Hindlimb muscle (tissue), 1 donor: Measurements from ENCODE around the gene AUTS2. TPM values are rescaled to one million over a fixed set of nuclear protein-coding genes. Genes with fewer than 3 reads are reported as not detected.

Source experiments
- DNase-seq: peaks from one replicate; pipeline ENCODE4 v3.0.0-alpha.2; 2013
- polyA plus RNA-seq: library from polyadenylated mRNA; unstranded; fragments of 120-200 nt; gene quantifications from one replicate; pipeline ENCODE4 v1.2.1, GENCODE V29; 2013; ENCODE audit not compliant: insufficient read length

AUTS2 gene
- polyA plus RNA-seq, result 80.5 TPM

GRCh38 chr7:69598081-69598486 is at the start of gene AUTS2:
Gene AUTS2 (plus strand): TSS chr7:69598475. CDS start chr7:69599654, 1,179 bp downstream.
- DNase-seq, result peak; percentile 99

GRCh38 chr7:69550991-69551390 is 47.3 kb upstream of the AUTS2 start:
- no peak for DNase-seq

GRCh38 chr7:69553190-69553589 is 45.1 kb upstream of the AUTS2 start:
- no peak for DNase-seq

GRCh38 chr7:69561266-69561960 is 36.9 kb upstream of the AUTS2 start:
- DNase-seq, result no peak

GRCh38 chr7:69564454-69565417 is 33.5 kb upstream of the AUTS2 start:
- DNase-seq, result peak; percentile 58

- DNase-seq, result no peak
Measured at GRCh38 chr7:69567800-69568199, 30.5 kb upstream of the AUTS2 start.

- no peak for DNase-seq
Measured at GRCh38 chr7:69568266-69568665, 30.0 kb upstream of the AUTS2 start.

- no peak for DNase-seq
Measured at GRCh38 chr7:69575651-69576050, 22.6 kb upstream of the AUTS2 start.

- no peak for DNase-seq
Measured at GRCh38 chr7:69577221-69577620, 21.1 kb upstream of the AUTS2 start.

- no peak for DNase-seq
Measured at GRCh38 chr7:69585169-69585568, 13.1 kb upstream of the AUTS2 start.

- DNase-seq, result no peak
Measured at GRCh38 chr7:69586321-69586720, 12.0 kb upstream of the AUTS2 start.

- no peak for DNase-seq
Measured at GRCh38 chr7:69588773-69589172, 9.5 kb upstream of the AUTS2 start.

GRCh38 chr7:69591805-69592204 is 6.5 kb upstream of the AUTS2 start:
- DNase-seq, result no peak

- no peak for DNase-seq
Measured at GRCh38 chr7:69593511-69593910, 4.8 kb upstream of the AUTS2 start.

- no peak for DNase-seq
Measured at GRCh38 chr7:69595415-69595814, 2.9 kb upstream of the AUTS2 start.

- DNase-seq, result no peak
Measured at GRCh38 chr7:69596056-69596455, 2.2 kb upstream of the AUTS2 start.

- no peak for DNase-seq
Measured at GRCh38 chr7:69596723-69597277, 1.5 kb upstream of the AUTS2 start.

GRCh38 chr7:69597278-69598076 is 798 bp upstream of the AUTS2 start:
- DNase-seq, result peak; percentile 68

- peak; percentile 61 for DNase-seq
Measured at GRCh38 chr7:69598487-69599285, 411 bp downstream of the AUTS2 start.

- peak; percentile 51 for DNase-seq
Measured at GRCh38 chr7:69599286-69599954, 1.1 kb downstream of the AUTS2 start.
